ENCODE data around the gene PAWR. TPM values are rescaled to one million over a fixed set of nuclear protein-coding genes. Genes with fewer than 3 reads are reported as not detected.
A peak's percentile ranks its signal among the peaks of the same experiment; 100 is the strongest.

PAWR gene
- total RNA-seq, 1 experiment from 2014 or later: 176 TPM

- no peak overlapping the region for H3K18ac ChIP-seq (ENCODE audit: insufficient read length, low read depth, low read length)
- peaks cover 15% of the 10 kb centered on the region; the same call in 1 of the 2 replicates for H3K79me2 ChIP-seq (ENCODE audit: insufficient read depth, low read length)
- H3K27ac Mint-ChIP-seq: peak overlapping the region in 1 of 3 experiments; percentile 21; a peak in 1 of 7 replicates
- H3K27me3 Mint-ChIP-seq (ENCODE audit: low read depth): no peaks in the 10 kb centered on the region
- no peak overlapping the region for H2AK5ac ChIP-seq (ENCODE audit: insufficient read length, low read length)
- peak overlapping the region; percentile 97 for H3K4me2 ChIP-seq (ENCODE audit: insufficient read depth, insufficient read length, low read length)
- no peaks in the 10 kb centered on the region for H3K9me3 ChIP-seq (ENCODE audit: control insufficient read depth, low read depth, low read length)
- no peak overlapping the region for H4K8ac ChIP-seq (replicated peaks; ENCODE audit: insufficient read length, low read depth, low read length)
- H3K27ac ChIP-seq (ENCODE audit: insufficient read length, low read depth, low read length): no peak overlapping the region
- no peak overlapping the region for H2BK15ac ChIP-seq (ENCODE audit: low read depth, low read length)
- H3K4ac ChIP-seq (ENCODE audit: low read depth, low read length): no peak overlapping the region
- H4K5ac ChIP-seq (ENCODE audit: insufficient read length, low read depth, low read length): no peak overlapping the region
- H3K4me3 Mint-ChIP-seq: peak overlapping the region; percentile 74 to 98
- no peak overlapping the region for H4K91ac ChIP-seq (ENCODE audit: insufficient read length, low read depth, low read length)
- no peaks in the 10 kb centered on the region for H4K20me1 ChIP-seq (ENCODE audit: control insufficient read depth, insufficient read depth, insufficient read length)
- H2BK12ac ChIP-seq (ENCODE audit: insufficient read length, low read depth, low read length): no peak overlapping the region
- no peak for TF ChIP-seq CTCF (conservative IDR thresholded peaks at IDR 0.05)
- no peak overlapping the region for H3K9ac ChIP-seq (ENCODE audit: extremely low read depth, insufficient read length, low read length)
- peaks cover 12 to 17% (median 16%) of the 10 kb centered on the region in 3 experiments for H3K36me3 Mint-ChIP-seq (ENCODE audit: insufficient read depth in 1 of 3, low read depth in 3 of 3)
- WGBS (ENCODE audit: extremely low coverage, insufficient read length, low lambda C conversion rate): no CpG with 5 or more reads among the region's 6 CpGs
- H3K9me3 Mint-ChIP-seq: peaks cover 0 to 3% of the 10 kb centered on the region in 2 experiments; a peak in 2 of 5 replicates
- H3T11ph ChIP-seq (ENCODE audit: low read length): no peak overlapping the region
- no peak overlapping the region for H3K56ac ChIP-seq (ENCODE audit: insufficient read length, low read depth, low read length)
- no peak for DNase-seq
- peaks cover 19% of the 10 kb centered on the region for H3K23me2 ChIP-seq (ENCODE audit: insufficient read length, low read depth, low read length, poor library complexity, severe bottlenecking)
- H3K27me3 ChIP-seq (ENCODE audit: insufficient read depth, low read length): no peaks in the 10 kb centered on the region
- no peak overlapping the region for H2BK120ac ChIP-seq (ENCODE audit: low read depth, low read length, poor library complexity, severe bottlenecking)
- H2AFZ ChIP-seq (ENCODE audit: low read length): no peak overlapping the region
- no peak overlapping the region for H2BK20ac ChIP-seq (ENCODE audit: low read depth, low read length, poor library complexity, severe bottlenecking)
- H3K14ac ChIP-seq (ENCODE audit: insufficient read depth, low read length): no peak overlapping the region
- no peak overlapping the region for H2BK5ac ChIP-seq (ENCODE audit: insufficient read length, low read length)
- H3K23ac ChIP-seq (ENCODE audit: insufficient read length, low read depth, low read length): no peak overlapping the region
- no peaks in the 10 kb centered on the region for H3K79me1 ChIP-seq (ENCODE audit: insufficient read depth, low read depth, low read length, poor library complexity, severe bottlenecking)
- H3K4me1 ChIP-seq (ENCODE audit: insufficient read depth, low read length): peaks cover 3% of the 10 kb centered on the region; the same call in 1 of the 2 replicates
- peaks cover 21 to 22% of the 10 kb centered on the region in 2 experiments for H3K4me1 Mint-ChIP-seq
These were observed 2.3 kb upstream of the PAWR start for GRCh38 chr12:79692860-79693577.
